Measurements from ENCODE around the gene NADK2.

The NADK2 gene

DNA sequence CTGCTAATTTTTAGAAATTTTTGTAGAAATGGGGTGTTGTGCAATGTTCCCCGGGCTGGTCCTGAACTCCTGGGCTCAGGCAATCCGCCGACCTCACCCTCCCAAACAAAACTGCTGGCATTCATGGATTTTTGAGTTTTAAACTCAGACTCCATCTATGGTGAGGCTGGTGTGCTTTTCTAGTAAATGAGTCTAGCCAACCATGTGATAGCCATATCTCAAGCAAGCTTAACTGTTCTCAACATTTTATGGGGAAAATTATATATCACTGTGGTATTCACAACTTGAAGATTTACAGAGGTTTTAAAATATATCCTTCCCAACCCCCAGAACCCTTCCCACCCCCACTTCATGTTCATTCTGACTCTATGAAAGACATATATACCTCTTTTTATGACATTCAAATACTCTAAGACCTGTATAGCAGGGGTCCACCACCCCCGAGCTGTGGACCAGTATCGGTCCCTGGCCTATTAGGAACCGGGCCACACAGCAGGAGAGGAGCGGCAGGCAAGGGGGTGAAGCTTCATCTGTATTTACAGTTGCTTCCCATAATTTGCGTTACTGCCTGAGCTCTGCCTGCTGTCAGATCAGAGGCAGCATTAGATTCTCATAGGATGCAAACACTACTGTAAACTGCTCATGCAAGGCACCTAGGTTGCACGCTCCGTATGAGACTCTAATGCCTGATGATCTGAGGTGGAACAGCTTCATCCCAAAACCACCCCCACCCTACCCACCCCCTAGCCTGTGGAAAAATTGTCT is 4.5 kb upstream of the NADK2 start:
- no peak for DNase-seq (ENCODE audit: low spot score)

GRCh38 chr5:36244076-36244475 is 2.4 kb upstream of the NADK2 start:
- no peak for DNase-seq (ENCODE audit: low spot score)

- DNase-seq (ENCODE audit: low spot score) = no peak
These were observed 1.9 kb upstream of the NADK2 start for GRCh38 chr5:36243653-36244052.

GRCh38 chr5:36242534-36243485 is 1.1 kb upstream of the NADK2 start:
- DNase-seq (ENCODE audit: low spot score) = peak; percentile 22

DNA sequence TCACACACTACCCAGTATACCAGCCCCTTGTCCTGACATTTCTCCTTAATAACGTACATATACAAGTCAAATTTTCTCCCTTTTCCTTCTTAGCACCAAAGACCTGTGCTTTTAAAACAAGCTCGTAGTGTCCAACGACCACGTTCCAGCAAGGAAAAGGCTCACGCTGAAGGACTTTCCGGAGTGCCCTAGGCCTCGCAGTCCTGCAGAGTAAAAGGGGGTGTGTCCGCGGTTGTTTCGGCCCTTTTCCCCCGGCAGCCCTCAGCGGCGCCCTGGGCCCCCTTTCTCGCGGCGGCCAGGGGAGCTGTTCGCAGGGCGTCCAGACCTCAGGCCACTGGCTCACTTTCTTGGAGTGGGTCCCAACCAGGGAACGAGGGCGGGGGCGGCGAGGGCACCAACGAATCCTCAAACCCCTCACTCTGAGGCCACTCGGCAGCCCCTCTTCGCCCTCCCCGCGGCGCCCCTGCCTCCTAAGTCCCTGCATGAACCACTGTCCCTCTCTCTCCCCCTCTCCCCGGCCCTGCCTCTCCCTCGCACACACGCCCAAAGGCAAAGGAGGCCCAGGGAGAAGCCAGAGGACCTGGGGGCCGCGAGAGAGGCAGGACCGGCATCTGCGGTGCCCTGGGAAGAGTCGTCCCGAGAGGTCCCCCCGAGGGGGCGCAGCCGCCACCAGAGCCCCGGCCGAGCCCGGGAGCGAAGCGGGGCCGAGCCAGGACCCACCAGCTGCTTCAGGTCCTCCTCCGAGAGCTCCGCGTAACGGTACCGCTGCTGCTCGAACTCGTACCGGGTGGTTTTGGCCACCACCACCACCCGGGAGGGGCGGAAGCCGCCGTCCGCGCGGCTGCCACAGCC is 720 bp downstream of the NADK2 start:
- DNase-seq (ENCODE audit: low spot score) = peak; percentile 53

- no peak for DNase-seq (ENCODE audit: low spot score)
These were observed 2.1 kb downstream of the NADK2 start for GRCh38 chr5:36239370-36240293.

GRCh38 chr5:36238502-36239295 is 3.0 kb downstream of the NADK2 start:
- DNase-seq (ENCODE audit: low spot score) = peak; percentile 26

DNA sequence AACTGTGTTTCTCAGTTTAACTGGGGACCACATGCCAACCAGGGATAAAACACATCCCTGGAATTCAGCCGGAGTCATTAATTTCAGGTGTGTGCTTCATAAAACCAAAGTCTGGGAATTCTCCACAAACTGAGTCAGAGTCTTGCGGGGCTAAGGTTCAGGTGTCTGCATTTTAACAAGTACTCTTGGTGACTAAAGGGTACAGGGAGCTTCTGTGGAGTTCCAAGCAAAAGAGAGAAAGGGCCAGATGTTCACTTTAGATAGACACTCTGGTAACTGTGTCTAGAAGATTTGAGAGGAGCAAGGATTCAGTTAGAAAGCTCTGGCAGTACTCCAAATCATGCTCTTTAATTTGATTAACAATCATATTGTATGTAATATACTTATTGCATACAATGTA is 4.0 kb downstream of the NADK2 start:
- DNase-seq (ENCODE audit: low spot score) = no peak

DNA sequence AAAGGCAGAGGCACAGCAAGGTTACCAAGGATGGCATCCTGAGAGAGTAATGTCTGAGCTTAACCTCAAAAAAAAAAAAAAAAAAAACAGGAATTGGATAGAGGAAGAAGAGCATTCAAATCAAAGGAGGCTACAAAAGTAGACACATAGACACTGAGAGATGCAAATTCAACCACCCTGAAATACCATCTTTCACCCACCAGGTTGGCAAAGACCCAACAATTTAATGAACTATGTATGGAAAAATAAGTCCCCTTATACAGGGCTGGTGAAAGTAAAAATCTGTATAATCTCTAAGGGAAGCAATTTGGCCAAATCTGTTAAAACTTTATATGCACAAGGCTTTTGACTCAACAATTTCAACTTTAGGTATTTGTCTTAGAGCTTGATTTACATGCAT is 4.9 kb downstream of the NADK2 start:
- no peak for DNase-seq (ENCODE audit: low spot score)

- no peak for DNase-seq (ENCODE audit: low spot score)
These were observed 9.2 kb downstream of the NADK2 start for GRCh38 chr5:36232533-36232932.

- no peak for DNase-seq (ENCODE audit: low spot score)
These were observed 11.5 kb downstream of the NADK2 start for GRCh38 chr5:36230151-36230790.

GRCh38 chr5:36228505-36228904 is 13.2 kb downstream of the NADK2 start:
- DNase-seq (ENCODE audit: low spot score) = no peak

- DNase-seq (ENCODE audit: low spot score) = no peak
These were observed 14.7 kb downstream of the NADK2 start for GRCh38 chr5:36227046-36227445.

- no peak for DNase-seq (ENCODE audit: low spot score)
These were observed 19.1 kb downstream of the NADK2 start for GRCh38 chr5:36222620-36223019.

DNA sequence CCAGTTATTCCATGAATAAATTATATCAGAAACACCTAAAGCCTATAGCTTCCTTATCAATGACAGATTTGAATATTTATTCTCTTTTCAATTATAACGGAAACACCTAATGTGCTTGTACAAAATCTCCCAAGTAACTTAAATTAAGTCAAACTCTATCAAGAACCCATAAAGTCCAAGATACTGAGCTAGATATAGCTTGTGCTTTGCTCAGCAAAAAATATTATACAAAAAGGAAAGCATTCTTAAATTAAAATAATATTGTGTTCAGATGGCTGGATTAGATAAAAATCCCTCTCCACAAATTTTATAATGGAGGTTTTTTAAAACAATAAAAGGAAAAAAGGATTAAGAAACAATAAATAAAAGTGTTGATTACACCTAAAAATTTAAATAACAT is 23.7 kb downstream of the NADK2 start:
- DNase-seq (ENCODE audit: low spot score) = no peak

DNA sequence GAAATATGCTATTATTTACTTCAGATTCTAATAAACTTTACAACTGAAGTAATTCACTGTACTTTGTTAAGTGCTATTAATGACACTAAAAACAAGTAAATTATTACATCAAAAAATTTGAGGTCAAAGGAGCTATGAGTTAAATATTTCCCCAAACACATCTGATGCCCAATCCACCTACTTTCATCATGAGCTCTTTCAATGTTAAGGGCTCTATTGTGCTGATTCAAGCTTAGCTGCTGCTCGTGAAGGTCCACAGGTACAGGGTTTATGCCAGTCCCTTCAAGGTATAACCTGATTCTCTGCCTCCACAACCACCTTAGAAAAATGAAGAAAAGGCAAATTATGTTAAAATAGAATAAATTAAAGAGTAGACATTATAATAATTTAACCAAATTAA is 24.2 kb downstream of the NADK2 start:
- DNase-seq (ENCODE audit: low spot score) = no peak

GRCh38 chr5:36215910-36216309 is 25.8 kb downstream of the NADK2 start:
- no peak for DNase-seq (ENCODE audit: low spot score)

DNA sequence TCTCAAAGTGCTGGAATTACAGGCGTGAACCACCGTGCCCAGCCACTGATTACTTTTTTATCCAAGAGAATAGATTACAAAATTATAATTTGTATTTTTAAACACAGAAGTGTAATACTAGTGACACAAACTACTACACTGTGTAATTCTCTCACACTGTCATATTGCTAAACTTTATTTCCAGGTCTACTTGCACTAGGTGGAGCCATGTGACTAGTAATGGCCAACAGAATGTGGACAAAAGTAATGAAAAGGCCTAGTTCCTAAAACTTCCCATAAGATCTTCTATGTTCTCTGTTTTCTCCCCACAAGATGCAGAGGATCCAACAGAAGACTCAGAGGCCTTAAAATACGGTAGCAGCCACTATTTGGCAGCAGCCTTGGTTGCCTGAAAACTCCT is 27.3 kb downstream of the NADK2 start:
- DNase-seq (ENCODE audit: low spot score) = no peak

- no peak for DNase-seq (ENCODE audit: low spot score)
These were observed 32.1 kb downstream of the NADK2 start for GRCh38 chr5:36209664-36210063.

DNA sequence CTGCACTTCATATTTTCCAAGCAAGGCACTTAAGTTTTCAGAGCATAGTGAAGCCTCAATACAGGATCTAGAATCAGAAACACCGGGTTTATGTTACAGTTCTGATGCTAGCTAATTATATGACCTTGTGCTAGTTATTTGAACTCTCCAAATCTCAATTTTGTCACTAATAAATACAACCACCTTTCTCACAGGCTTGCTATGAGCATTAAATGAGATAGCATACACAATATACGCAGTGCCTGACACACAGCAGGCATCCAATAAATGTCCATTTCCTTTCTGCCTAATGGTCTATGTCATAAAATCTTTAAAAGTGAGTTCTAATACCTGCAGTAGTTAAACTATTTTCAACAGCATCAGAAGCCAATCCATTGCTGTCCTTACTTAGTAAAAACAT is 32.9 kb downstream of the NADK2 start:
- DNase-seq (ENCODE audit: low spot score) = no peak

Data from putamen (tissue), 1 donor.